HG02981 (cell line): ENCODE results near the gene ZBTB34.
"Not testable (repeated sequence)": the region's sequence is repeated elsewhere in the genome, so short reads cannot be mapped to it uniquely, and the experiment has no call there.

ENCODE experiments used
- ATAC-seq: cut with Tn5 transposase; IDR thresholded peaks from one replicate; pipeline ENCODE4 v1.9.1; 2021; ENCODE audit warnings: mild to moderate bottlenecking, moderate library complexity; ENCODE audit not compliant: unreplicated experiment

ZBTB34 gene, protein sequence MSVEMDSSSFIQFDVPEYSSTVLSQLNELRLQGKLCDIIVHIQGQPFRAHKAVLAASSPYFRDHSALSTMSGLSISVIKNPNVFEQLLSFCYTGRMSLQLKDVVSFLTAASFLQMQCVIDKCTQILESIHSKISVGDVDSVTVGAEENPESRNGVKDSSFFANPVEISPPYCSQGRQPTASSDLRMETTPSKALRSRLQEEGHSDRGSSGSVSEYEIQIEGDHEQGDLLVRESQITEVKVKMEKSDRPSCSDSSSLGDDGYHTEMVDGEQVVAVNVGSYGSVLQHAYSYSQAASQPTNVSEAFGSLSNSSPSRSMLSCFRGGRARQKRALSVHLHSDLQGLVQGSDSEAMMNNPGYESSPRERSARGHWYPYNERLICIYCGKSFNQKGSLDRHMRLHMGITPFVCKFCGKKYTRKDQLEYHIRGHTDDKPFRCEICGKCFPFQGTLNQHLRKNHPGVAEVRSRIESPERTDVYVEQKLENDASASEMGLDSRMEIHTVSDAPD

GRCh38 chr9:126860077-126860756, at the start of gene ZBTB34:
Gene ZBTB34, plus strand, starts transcription at chr9:126860639. Its CDS starts 18,761 bp downstream, at chr9:126879400.
- peak; percentile 59 for ATAC-seq

DNA sequence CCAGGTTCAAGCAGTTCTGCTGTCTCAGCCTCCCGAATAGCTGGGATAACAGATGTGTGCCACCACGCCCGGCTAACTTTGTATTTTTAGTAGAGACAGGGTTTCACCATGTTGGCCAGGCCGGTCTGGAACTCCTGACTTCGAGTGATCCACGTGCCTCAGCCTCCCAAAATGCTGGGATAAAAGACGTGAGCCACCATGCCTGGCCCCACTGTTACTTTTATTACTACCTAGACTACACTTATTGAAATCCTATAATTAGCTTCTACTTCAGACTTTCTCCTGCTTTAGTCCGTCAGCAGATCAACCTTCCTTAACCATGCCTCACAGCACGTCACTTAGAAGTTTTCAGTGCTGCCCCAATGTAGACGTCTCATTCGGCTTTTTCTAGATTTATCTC, 47.4 kb upstream of the ZBTB34 start:
- no peak for ATAC-seq

GRCh38 chr9:126814091-126814490, 46.3 kb upstream of the ZBTB34 start:
- ATAC-seq: no peak

GRCh38 chr9:126817615-126818014, 42.8 kb upstream of the ZBTB34 start:
- not testable (repeated sequence) for ATAC-seq

DNA sequence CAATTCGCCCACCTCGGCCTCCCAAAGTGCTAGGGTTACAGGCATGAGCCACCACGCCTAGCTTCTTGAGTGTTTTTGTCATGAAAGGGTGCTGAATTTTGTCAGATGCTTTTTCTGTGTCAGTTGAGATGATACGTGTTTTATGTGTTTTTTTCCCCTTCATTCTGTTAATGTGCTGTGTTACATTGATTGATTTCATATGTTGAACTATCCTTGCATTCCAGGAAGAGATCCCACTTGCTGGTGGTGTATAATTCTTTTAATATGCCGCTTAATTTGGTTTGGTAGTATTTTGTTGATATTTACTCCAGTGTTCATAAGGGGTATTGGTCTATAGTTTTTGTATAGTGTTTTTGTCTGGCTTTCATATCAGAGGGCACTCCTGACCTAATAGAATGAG, 42.0 kb upstream of the ZBTB34 start:
- no peak for ATAC-seq

DNA sequence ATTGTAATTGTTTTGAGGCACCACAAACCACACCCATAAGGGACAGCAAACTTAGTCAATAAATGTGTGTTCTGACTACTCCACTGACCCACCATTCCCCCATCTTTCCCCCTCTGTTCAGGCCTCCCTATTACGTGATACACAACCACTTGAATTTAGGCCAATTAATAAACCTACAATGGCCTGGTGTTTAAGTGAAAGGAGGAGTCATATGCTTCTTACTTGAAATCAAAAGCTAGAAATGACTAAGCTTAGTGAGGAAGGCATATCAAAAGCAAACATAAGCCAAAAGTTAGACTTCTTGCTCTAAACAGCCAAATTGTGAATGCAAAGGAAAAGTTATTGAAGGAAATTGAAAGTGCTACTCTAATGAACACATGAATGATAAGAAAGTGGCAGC, 41.0 kb upstream of the ZBTB34 start:
- no peak for ATAC-seq

DNA sequence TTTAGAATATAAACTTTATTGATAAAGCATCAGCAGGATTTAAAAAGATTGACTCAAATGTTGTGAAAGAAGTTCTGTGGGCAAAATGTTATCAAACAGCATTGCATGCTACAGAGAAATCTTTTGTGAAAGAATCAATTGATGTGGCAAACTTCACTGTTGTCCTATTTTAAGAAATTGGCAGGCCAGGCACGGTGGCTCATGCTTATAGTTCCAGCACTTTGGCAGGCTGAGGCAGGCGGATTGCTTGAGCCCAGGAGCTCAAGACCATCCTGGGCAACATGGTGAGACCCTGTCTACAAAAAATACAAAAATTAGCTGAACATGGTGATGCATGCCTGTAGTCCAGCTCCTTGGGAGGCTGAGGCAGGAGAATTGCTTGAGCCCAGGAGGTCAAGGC, 38.2 kb upstream of the ZBTB34 start:
- no peak for ATAC-seq

DNA sequence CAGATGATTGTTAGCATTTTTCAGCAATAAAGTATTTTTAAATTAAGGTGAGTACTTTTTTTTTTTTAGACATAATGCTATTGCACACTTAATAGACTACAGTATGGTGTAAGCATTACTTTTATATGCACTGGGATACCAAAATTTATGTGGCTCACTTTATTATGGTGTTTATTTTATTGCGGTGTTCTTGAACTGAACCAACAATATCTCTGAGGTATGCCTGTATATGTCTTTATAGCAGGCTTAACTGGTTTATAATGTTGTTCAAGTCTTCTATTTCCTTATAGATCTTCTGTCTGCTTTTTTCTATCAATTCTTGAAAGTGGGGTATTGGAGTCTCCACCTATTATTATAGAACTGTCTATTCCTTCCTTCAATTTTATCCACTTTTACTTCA, 37.6 kb upstream of the ZBTB34 start:
- ATAC-seq: no peak

- not testable (repeated sequence) for ATAC-seq
Measured at GRCh38 chr9:126824052-126824451, 36.4 kb upstream of the ZBTB34 start.

- ATAC-seq: no peak
Measured at GRCh38 chr9:126827227-126827626, 33.2 kb upstream of the ZBTB34 start.

DNA sequence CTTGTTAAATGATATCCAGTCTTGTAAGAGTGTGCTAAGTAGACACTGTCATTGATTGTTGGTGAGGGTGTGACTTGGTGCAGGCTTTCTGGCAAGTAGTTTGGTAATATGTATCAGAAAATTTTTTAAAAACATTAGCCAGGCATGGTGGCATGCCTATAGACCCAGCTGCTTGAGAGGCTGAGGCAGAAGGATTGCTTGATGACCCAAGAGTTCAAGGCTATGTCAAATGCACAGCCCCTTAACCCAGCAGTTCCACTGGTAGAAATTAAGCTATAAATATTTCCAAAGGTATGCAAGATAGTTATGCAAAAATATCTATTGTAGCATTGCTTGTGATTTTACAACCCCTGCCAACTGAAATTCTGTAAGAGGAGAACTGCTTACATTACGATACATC, 31.4 kb upstream of the ZBTB34 start:
- no peak for ATAC-seq

DNA sequence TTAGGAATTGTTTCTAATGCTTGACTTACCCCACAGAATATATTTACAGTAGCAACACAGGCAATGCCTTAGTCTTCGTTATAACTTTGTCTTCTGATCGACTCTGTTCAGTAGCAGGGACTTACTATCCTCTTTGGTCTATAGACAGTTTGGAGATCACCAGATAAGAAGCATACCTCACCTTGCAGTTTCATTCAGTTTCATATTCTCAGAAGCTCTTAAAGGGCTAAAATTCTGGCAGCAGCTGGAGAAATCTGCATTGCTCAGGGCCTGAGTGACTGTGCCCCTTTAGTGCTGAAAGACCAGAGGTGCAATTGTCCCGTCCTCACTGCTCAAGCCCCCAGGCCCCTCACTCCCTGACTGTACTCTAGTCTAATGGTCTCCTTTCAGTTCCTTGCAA, 29.6 kb upstream of the ZBTB34 start:
- ATAC-seq: no peak

DNA sequence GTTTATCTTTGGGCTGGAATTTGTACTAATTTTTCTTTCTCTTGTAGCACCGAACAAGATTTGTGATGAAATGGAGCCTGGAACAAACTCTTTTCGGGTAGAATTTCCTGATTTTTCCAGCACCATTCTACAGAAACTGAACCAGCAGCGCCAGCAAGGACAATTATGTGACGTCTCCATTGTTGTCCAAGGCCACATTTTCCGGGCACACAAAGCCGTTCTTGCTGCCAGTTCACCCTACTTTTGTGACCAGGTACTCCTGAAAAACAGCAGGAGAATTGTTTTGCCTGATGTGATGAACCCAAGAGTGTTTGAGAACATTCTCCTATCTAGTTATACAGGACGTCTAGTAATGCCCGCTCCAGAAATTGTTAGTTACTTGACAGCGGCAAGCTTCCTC, 28.0 kb upstream of the ZBTB34 start:
- ATAC-seq: no peak

GRCh38 chr9:126833020-126833419, 27.4 kb upstream of the ZBTB34 start:
- ATAC-seq: no peak

DNA sequence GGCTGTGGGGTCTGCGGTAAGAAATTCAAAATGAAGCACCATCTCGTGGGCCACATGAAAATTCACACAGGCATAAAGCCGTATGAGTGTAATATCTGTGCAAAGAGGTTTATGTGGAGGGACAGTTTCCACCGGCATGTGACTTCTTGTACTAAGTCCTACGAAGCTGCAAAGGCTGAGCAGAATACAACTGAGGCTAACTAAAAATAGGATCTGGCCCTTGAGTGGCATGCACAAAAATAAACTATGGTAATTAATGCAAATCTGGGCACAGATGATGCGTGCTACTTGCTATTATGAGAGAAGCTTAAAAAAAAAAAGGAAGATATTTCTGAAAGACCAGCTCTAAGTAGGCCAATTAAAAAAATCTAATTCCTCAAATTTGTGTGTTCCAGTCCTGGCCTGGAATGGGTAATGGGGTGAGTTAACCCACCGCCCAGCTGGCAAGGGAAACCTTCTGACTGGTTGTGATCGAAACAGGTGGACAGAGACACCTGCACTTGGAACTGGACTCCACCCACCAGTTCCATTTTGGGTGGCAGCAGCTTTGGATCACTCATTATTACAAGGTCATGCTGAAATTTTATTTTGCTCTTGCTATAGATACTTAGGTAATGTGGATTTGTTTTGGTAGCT, 26.6 kb upstream of the ZBTB34 start:
- no peak for ATAC-seq

- ATAC-seq: no peak
Measured at GRCh38 chr9:126834672-126835071, 25.8 kb upstream of the ZBTB34 start.

DNA sequence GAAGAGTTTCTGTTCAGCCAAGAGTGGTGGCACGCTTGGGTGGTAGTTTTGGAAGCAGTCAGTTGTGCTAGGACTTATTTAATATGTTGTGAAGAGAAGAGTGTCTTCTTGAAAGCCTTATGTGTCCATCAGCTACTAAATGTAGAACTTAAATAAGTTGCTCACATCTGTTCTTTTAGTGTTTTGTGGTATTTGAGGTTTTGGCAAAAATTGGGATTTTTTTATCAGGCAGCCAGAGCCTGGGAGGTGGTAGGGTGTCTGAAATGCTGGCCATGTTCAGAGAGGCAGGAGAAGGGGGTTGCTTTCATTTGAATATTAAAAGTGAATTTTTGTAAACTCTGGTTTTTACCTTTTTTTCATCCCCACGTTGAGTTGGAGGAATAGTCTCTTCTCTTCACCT, 24.2 kb upstream of the ZBTB34 start:
- no peak for ATAC-seq

- no peak for ATAC-seq
Measured at GRCh38 chr9:126838055-126838811, 22.2 kb upstream of the ZBTB34 start.

DNA sequence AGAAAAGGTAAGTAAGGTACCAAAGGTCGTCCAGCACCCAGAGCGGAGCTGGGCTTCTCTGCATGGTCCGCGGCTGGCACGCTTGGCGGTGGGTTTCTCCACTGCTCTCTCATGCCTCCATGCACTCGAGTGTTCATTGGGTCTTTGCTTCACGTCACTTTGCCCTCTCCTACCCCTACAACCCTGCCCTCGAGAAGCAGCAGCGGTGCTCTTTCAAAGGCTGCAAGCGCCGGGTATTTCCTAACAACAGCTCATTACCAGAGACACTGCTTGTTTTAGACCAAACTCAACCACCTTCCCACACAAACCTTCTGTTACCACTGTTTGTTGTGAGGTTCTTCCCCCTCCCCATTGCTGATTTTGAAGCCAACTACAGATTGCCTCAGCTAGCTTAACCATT, 21.5 kb upstream of the ZBTB34 start:
- ATAC-seq: no peak

- ATAC-seq: no peak
Measured at GRCh38 chr9:126839301-126839700, 21.1 kb upstream of the ZBTB34 start.

- ATAC-seq: no peak
Measured at GRCh38 chr9:126842220-126842842, 18.1 kb upstream of the ZBTB34 start.
